Cardiac fibroblast (primary cell): Measurements from ENCODE around the gene CENPP.

Source experiments
- DNase-seq, 2 donors: peaks; one replicate each; pipeline versions ENCODE4 v3.0.0 to v3.0.0-alpha.2; 2010; ENCODE audit warnings: low read depth in 2 of 2
- H3K4me3 ChIP-seq, 2 donors: replicated peaks in 1 of 2; 1 replicate in 1 of 2; 2 replicates in 1 of 2; pipeline ENCODE4 v1.5.1; 2011; ENCODE audit warnings: low read depth in 2 of 2, low read length in 2 of 2, mild to moderate bottlenecking in 2 of 2, moderate library complexity in 1 of 2
- TF ChIP-seq, protein P1 (sequence below): IDR thresholded peaks from one replicate; pipeline ENCODE4 v1.5.1; 2011; ENCODE audit warnings: low read depth, mild to moderate bottlenecking, low read length, inconsistent platforms

The CENPP gene

DNA sequence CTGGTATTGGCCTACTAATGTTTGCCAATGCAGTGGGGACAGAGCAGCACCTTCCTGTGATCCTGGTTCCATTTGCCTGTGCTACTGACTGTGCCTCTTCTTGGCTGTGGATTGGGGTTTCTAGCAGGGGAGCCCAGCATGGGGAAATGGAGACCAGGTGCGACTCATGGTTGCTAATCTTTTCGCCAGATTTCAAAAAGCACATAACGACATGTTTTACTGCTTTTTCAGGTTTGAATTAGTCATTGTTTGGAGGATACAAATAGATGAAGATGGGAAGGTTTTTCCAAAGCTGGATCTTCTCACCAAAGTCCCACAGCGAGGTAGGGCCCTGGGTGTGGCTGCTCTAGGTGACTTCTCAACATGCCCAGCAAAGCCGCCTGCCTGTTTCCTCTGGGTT, 286.5 kb downstream of the CENPP start:
- no peak for DNase-seq
- TF ChIP-seq, protein P1, sequence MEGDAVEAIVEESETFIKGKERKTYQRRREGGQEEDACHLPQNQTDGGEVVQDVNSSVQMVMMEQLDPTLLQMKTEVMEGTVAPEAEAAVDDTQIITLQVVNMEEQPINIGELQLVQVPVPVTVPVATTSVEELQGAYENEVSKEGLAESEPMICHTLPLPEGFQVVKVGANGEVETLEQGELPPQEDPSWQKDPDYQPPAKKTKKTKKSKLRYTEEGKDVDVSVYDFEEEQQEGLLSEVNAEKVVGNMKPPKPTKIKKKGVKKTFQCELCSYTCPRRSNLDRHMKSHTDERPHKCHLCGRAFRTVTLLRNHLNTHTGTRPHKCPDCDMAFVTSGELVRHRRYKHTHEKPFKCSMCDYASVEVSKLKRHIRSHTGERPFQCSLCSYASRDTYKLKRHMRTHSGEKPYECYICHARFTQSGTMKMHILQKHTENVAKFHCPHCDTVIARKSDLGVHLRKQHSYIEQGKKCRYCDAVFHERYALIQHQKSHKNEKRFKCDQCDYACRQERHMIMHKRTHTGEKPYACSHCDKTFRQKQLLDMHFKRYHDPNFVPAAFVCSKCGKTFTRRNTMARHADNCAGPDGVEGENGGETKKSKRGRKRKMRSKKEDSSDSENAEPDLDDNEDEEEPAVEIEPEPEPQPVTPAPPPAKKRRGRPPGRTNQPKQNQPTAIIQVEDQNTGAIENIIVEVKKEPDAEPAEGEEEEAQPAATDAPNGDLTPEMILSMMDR = no peak
- no peak overlapping the region for H3K4me3 ChIP-seq

DNA sequence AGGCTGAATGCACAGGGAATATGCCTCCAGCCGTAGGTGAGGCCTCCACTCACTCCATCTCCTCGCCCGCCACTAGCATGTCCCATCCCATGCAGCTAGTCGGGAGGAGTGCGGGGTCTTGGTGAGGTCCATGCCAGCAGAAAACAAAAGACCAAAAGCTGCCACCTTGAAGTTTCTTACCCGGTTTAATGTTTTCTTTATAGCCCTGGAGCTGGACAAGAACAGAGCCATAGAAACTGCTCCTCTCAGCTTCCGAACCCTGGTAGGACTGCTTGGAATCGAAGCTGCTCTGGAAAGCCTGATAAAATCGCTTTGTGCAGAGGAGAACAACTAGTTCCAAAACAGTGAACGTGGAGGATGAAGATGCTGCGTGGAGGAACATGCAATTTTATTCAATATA, 287.1 kb downstream of the CENPP start:
- TF ChIP-seq, protein P1 = no peak
- no peak for DNase-seq
- H3K4me3 ChIP-seq = no peak overlapping the region

DNA sequence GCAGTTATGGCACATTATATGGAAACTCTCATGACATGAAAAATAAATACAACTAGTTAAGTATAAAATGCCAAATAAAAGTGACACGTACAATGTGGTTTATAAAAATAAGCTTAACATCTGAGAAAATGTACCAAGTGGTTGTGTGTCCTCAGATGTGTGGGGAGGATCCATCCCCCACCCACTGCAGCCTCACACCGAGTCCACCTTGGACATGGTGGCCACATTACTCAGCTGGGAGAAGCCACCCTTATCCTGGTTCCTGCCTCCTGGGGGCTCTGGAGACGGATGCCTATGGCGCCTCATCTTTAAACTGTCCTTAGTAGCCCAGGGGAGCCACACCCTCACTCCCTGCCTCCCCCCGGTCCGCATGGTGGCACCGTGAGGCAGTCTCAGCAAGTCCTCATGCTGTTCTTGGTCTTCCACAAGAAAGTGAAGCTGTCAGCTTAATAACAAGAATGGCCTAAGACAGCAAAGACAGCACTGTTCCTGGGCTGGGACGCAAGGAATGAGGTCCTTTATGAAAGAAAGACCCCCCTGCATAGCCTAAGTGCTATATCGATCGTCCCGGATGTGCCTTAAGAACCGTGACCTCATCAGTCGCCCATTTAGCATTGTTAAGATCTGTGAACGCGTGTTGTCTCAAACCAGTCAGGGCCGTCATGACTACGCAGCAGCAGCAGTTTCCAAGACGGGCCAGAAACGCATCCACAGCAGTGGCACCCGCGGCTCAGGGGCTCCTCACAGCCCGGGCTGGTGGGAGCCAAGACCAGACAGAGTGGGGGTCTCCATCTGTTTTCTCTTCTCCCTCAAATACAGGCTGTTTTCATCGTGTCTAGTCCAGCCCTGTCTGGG, 287.7 kb downstream of the CENPP start:
- TF ChIP-seq, protein P1 = no peak
- DNase-seq = no peak
- H3K4me3 ChIP-seq = no peak overlapping the region

DNA sequence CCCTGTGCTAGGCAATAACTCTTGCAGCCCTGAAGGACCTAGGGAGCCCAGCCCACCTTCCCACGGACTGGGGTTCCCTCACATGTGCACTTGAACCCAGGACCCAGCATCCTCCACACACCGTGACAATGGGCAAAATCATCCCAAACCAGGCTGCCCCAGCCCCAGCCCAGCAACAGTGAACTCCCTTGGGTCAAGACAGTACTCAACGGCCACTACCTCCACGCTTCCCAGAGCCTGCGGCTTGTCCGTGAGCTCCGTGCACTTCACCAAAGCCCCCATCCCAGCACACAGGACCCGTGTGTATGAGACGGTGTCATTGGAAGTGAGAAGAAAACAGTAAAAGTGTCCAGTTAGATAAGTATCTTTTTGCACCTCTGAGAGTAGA, 288.4 kb downstream of the CENPP start:
- TF ChIP-seq, protein P1 = no peak
- DNase-seq = no peak
- no peak overlapping the region for H3K4me3 ChIP-seq

DNA sequence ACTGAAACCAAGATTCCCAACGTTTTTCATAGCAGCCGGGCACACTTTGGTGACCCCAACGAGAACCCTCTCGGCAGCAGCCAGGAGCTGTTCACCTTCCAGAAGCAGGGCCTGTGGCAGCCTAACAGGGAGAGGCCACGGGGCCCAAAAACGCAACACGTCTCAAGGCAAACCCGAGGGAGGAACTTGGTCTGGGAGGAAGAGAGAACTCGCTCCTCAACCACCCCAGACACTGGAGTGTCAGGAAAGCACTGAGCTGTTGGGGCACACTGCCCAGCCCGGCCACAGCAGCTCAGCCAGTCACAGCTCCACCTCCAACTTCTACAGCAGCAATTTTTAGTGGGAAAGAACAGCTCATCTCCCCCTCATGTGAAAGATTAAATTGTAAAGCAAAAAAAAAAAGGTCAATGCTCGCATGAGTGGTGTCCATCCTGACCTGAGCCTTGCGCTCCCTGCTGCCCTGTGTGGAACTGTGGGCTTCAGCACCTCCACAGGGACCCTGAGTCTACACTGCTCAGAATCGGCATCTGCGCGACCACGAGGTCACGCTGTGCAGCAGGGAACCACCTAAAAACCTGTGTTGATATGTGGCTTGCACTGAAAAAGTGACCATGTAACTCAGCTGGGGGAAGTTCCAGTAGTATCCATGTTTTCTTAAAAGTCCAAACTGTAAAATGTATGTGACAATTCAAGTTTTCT, 289.2 kb downstream of the CENPP start:
- TF ChIP-seq, protein P1 = no peak
- no peak for DNase-seq
- H3K4me3 ChIP-seq = no peak overlapping the region

DNA sequence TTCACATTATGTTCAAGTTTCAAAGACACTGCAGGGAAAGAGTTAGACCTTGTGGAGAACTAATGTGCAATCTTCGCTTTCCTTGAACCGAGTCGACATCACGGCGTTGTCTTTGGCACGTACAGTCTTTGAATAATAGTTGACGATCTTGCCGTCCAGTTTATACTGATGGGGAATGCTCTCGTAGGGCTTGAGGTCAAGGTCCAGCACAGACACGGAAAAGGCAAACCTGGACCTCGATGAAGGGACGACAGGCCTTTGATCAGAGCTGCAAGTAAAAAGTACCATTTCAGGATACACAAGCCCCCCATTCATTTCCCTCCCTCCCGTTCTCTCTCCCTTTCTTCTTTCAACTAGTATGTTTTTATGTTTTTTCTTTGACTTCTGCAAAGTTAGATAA, 290.0 kb downstream of the CENPP start:
- TF ChIP-seq, protein P1 = no peak
- no peak for DNase-seq
- H3K4me3 ChIP-seq = no peak overlapping the region
